ENCODE results near the gene LPIN1.

Gene LPIN1

GRCh38 chr2:11742702-11743357 lies 3.6 kb upstream of the LPIN1 start:
- peak overlapping the region; percentile 92 for H3K27ac ChIP-seq
- TF ChIP-seq ZFX (IDR thresholded peaks at IDR 0.05) (no peak), CTCF (conservative IDR thresholded peaks at IDR 0.05) (no peak)

- no peak for TF ChIP-seq CTCF (conservative IDR thresholded peaks at IDR 0.05)
- TF ChIP-seq ZFX (IDR thresholded peaks at IDR 0.05) = no peak
- peak overlapping the region; percentile 92 for H3K27ac ChIP-seq
Measured at GRCh38 chr2:11743366-11743765, 3.1 kb upstream of the LPIN1 start.

GRCh38 chr2:11743846-11744553 lies 2.4 kb upstream of the LPIN1 start:
- TF ChIP-seq CTCF (conservative IDR thresholded peaks at IDR 0.05) = no peak
- 0 out of 2 replicates have a peak, but pooled peaks have one; percentile 15 for TF ChIP-seq ZFX (IDR thresholded peaks at IDR 0.05)

DNA sequence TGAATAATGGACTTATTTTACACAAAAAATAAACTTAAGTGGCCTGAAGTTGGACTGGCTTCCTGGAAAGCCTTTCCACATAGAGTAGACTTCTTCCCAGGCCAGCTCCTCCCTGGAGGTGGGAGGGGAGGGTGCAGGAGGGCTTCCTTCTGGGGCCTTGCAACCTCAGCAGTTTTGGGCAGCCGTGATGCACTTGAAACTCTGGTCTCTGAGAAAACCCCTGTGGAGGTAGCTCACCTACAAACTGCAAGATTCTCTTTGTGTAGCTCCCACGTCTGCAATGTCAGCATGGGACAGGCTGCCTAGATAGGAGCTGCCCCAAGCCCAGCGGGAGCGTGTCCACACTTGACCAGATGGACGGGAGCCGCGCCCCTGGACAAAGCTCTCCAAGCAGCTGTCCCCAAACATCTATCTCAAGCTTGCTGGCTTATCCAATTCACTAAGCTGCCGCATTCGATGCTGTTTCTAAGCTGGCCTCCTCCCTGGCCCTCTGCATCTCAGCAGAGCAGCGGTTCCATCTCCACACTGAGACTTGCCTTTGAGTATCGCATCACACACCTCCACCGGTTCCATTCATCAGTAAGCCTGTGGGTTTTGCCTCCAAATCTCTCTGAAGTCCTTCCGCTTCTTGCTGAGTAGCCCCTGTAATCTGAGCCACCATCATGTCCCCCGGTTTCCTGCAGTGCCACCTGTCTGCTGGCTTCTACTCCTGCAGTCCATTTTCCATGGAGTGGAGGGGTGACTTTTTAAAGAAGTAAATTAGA lies 1.6 kb upstream of the LPIN1 start:
- no peak for TF ChIP-seq ZFX (IDR thresholded peaks at IDR 0.05)
- peak; percentile 27 for TF ChIP-seq CTCF (conservative IDR thresholded peaks at IDR 0.05)

More at GRCh38 chr2:11743846-11744553, 2.4 kb upstream of the LPIN1 start:
- H3K27ac ChIP-seq = peak overlapping the region; percentile 92

DNA sequence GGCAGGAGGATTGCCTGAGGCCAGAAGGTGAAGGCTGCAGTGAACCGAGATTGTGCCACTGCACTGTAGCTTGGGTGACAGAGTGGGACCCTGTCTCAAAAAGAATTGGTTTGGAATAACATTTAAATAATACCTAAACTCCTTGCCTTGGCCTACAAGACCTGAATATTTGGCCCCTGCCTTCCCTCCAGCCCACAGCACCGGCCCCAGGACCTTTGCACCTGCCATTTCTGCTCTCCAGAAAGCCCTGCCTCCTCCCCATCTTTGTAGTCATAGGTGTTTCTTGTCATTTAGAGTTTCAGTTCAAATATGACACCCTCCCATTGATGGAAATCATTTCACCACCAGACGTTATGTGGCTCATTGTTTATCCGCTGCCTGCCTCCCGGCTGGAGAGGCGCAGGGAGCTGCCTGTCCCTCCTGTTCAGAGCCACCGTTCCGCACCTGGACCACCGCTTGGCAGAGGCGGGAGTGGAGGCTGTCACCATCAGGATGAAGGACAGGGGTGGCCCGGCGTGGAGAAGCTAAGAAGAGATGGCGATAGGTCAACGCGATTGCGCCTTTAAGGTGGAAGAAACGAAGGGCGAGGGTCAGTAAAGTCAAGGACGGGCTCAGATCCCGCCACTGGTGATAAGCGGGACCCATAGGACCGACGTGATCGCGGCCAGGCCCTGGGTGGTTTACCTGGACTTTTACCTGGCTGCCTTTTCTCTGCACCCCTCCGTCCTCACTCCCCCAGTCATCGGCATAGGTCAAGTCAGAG lies 638 bp upstream of the LPIN1 start:
- H3K27ac ChIP-seq = peak overlapping the region; percentile 92
- TF ChIP-seq ZFX (IDR thresholded peaks at IDR 0.05) (no peak), CTCF (conservative IDR thresholded peaks at IDR 0.05) (no peak)

More for the DNA sequence above, 1.6 kb upstream of the LPIN1 start:
- H3K27ac ChIP-seq = peak overlapping the region; percentile 92

DNA sequence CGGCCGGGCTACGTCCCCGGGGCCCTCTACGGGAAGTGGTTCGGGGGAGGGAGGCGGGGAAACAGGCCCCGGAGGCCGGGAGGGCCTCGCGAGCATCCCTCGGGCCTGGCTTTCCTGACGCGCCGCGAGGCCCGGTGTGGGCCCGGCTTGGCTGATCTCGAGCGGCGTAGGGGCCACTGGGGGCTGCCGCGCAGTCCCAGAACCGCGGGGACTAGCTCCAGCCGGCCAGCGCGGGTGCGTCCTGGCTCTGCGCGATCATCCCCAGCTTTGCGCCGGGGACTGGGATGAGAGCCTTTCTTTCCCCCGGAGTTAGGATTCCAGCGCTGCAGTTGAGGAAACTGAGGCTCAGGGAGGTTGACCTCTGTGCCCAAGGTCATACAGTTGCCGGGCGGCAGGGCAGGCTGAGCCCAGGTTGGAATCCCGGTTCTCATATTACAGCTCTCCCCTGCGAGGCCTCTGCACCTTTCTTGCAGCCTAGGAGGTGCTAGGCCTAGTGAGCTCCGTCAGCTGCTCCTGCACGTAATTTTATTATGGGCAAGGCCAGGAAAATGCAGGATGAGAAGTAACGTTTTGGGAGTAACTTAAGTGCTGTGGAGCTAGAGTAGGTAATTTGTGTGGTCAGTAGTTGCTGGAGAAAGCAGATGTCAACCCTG lies 501 bp downstream of the LPIN1 start:
- H3K27ac ChIP-seq = peak overlapping the region; percentile 92
- TF ChIP-seq ZFX (IDR thresholded peaks at IDR 0.05) = peak; percentile 88
- TF ChIP-seq CTCF (conservative IDR thresholded peaks at IDR 0.05) = no peak; the same call in 1 of the 2 replicates
